Fibroblast of the aortic adventitia (primary cell): Measurements from ENCODE around the gene NDUFA13. TPM values are rescaled to one million over a fixed set of nuclear protein-coding genes. Genes with fewer than 3 reads are reported as not detected.

Experiments used
- DNase-seq: peaks from one replicate; pipeline ENCODE4 v3.0.0-alpha.2; 2010; ENCODE audit warnings: low read depth
- H3K4me3 ChIP-seq: 2 replicates; pipeline ENCODE4 v1.5.1; 2011; ENCODE audit warnings: low read depth, mild to moderate bottlenecking, control low read depth, low read length, moderate library complexity
- CTCF ChIP-seq: IDR thresholded peaks from 2 replicates; pipeline ENCODE4 v1.5.1; 2011; ENCODE audit warnings: mild to moderate bottlenecking, low read length, control low read depth, inconsistent platforms; ENCODE audit not compliant: insufficient read depth
- total RNA-seq: library from RNA; depleted of rRNA; stranded (reverse); fragments of >200 nt; gene quantifications from 2 replicates; pipeline ENCODE4 v1.2.3, GENCODE V29; 2012; ENCODE audit warnings: low replicate concordance

Gene NDUFA13
- total RNA-seq, 1 donor, result 127 TPM

GRCh38 chr19:19575411-19575810 lies 59.4 kb downstream of the NDUFA13 start:
- no peak for DNase-seq
- no peak overlapping the region for H3K4me3 ChIP-seq
- TF ChIP-seq CTCF, result no peak

Other genes starting within 250 kb of the NDUFA13 start
- gene TM6SF2, start 242.9 kb upstream of the NDUFA13 start, total RNA-seq, result 0.27 TPM in 1 of 2 replicates, not detected in the other
- gene SUGP1, start 195.7 kb upstream of the NDUFA13 start, total RNA-seq, result 22.6 and 32.4 TPM in 2 replicates
- gene MAU2, start 195.4 kb upstream of the NDUFA13 start, total RNA-seq, result 32.4 and 34.6 TPM in 2 replicates
- gene GATAD2A, start 110.5 kb upstream of the NDUFA13 start, total RNA-seq, result 36.7 and 46.4 TPM in 2 replicates
- gene TSSK6, start 677 bp upstream of the NDUFA13 start, total RNA-seq, result 1.9 and 4.3 TPM in 2 replicates
- gene YJEFN3, start 12.7 kb downstream of the NDUFA13 start, total RNA-seq, result 0.45 and 1.4 TPM in 2 replicates
- 0.18 and 2.5 TPM in 2 replicates for gene CILP2, start 22.0 kb downstream of the NDUFA13 start, total RNA-seq
- gene PBX4, start 102.5 kb downstream of the NDUFA13 start, total RNA-seq, result 0.33 and 0.45 TPM in 2 replicates
- 0.33 and 1.1 TPM in 2 replicates for gene LPAR2, start 112.0 kb downstream of the NDUFA13 start, total RNA-seq
- gene GMIP, start 127.4 kb downstream of the NDUFA13 start, total RNA-seq, result 2.0 and 3.2 TPM in 2 replicates
- gene ATP13A1, start 147.5 kb downstream of the NDUFA13 start, total RNA-seq, result 35.1 and 173 TPM in 2 replicates
- gene ZNF101, start 152.6 kb downstream of the NDUFA13 start, total RNA-seq, result 3.0 and 6.8 TPM in 2 replicates
- 3.8 and 4.6 TPM in 2 replicates for gene ZNF14, start 216.9 kb downstream of the NDUFA13 start, total RNA-seq